IMR-90 (cell line): Measurements from ENCODE around the gene IER5. TPM values are rescaled to one million over a fixed set of nuclear protein-coding genes. Genes with fewer than 3 reads are reported as not detected.
A peak's percentile ranks its signal among the peaks of the same experiment; 100 is the strongest.

ENCODE experiments used
- ATAC-seq: fragments of 200-7000 bp; cut with Tn5 transposase; 2 replicates; pipeline ENCODE4 v1.9.1; 2020; ENCODE audit warnings: low read depth, mild to moderate bottlenecking, moderate library complexity
- BruUV-seq: library from RNA; stranded (reverse); fragments of 400-500 nt; replicated peaks from 2 replicates; lab custom pipeline; 2021; lab: Mats Ljungman, UMichigan
- CTCF ChIA-PET: fragments of 300-600 bp; formaldehyde crosslinking; extraction: SDS; loops from one replicate; lab custom pipeline; 2021; ENCODE audit warnings: antibody characterized with exemption; lab: Yijun Ruan, JAX
- POLR2A ChIA-PET: fragments of 300-600 bp; sonication (Branson Sonifier 250); formaldehyde crosslinking; loops from one replicate; lab custom pipeline; 2022; ENCODE audit warnings: antibody characterized with exemption; ENCODE audit not compliant: unreplicated experiment; lab: Charles Lee
- DNase-seq: peaks from one replicate; pipeline ENCODE4 v3.0.0; 2013
- H2AFZ ChIP-seq: replicated peaks from 2 replicates; pipeline ENCODE3; 2013; ENCODE audit warnings: low read length, mild to moderate bottlenecking; ENCODE audit not compliant: poor library complexity
- H2AK5ac ChIP-seq: 2 replicates; pipeline ENCODE4 v1.6.1; 2013; ENCODE audit warnings: low read depth, low read length, inconsistent platforms
- H2AK9ac ChIP-seq: replicated peaks from 2 replicates; pipeline ENCODE3; 2013; ENCODE audit warnings: mild to moderate bottlenecking, low read depth, low read length, moderate library complexity; ENCODE audit not compliant: poor library complexity
- H2BK120ac ChIP-seq: 2 replicates; pipeline ENCODE4 v1.6.1; 2013; ENCODE audit warnings: low read depth, low read length, inconsistent platforms
- H2BK15ac ChIP-seq: 3 replicates; pipeline ENCODE4 v1.6.1; 2013; ENCODE audit warnings: low read depth, low read length, inconsistent platforms
- H2BK20ac ChIP-seq: 2 replicates; pipeline ENCODE4 v1.6.1; 2013; ENCODE audit warnings: low read depth, mild to moderate bottlenecking, inconsistent platforms, low read length, moderate library complexity
- H2BK5ac ChIP-seq: 2 replicates; pipeline ENCODE4 v1.6.1; 2013; ENCODE audit warnings: mild to moderate bottlenecking, low read depth, low read length, inconsistent platforms; ENCODE audit not compliant: poor library complexity, severe bottlenecking
- H3K14ac ChIP-seq: replicated peaks from 2 replicates; pipeline ENCODE4 v1.6.1; 2013; ENCODE audit warnings: low read depth, low read length, inconsistent platforms
- H3K18ac ChIP-seq: 2 replicates; pipeline ENCODE4 v1.6.1; 2013; ENCODE audit warnings: low read depth, low read length, control low read depth
- H3K23ac ChIP-seq: 2 replicates; pipeline ENCODE4 v1.6.1; 2013; ENCODE audit warnings: low read depth, low read length, inconsistent platforms
- H3K27ac ChIP-seq: 2 replicates; pipeline ENCODE4 v1.5.1; 2013; ENCODE audit warnings: mild to moderate bottlenecking, control low read depth, low read length; ENCODE audit not compliant: insufficient read depth
- H3K27me3 ChIP-seq: 2 replicates; pipeline ENCODE4 v1.6.1; 2013; ENCODE audit warnings: low read length; ENCODE audit not compliant: control insufficient read depth, insufficient read depth
- H3K36me3 ChIP-seq: 2 replicates; pipeline ENCODE4 v1.6.1; 2013; ENCODE audit warnings: low read length, mixed read lengths; ENCODE audit not compliant: control insufficient read depth, insufficient read depth
- H3K4ac ChIP-seq: 2 replicates; pipeline ENCODE4 v1.6.1; 2013; ENCODE audit warnings: low read depth, low read length, inconsistent platforms
- H3K4me1 ChIP-seq: 2 replicates; pipeline ENCODE4 v1.6.1; 2013; ENCODE audit warnings: low read length, mixed read lengths; ENCODE audit not compliant: control insufficient read depth, insufficient read depth
- H3K4me2 ChIP-seq: 2 replicates; pipeline ENCODE4 v1.6.1; 2013; ENCODE audit warnings: low read depth, mild to moderate bottlenecking, control low read depth, low read length, moderate library complexity
- H3K4me3 ChIP-seq: 2 replicates; pipeline ENCODE4 v1.5.1; 2013; ENCODE audit warnings: low read depth, mild to moderate bottlenecking, control low read depth, low read length, moderate library complexity; ENCODE audit not compliant: insufficient read depth
- H3K56ac ChIP-seq: 2 replicates; pipeline ENCODE4 v1.6.1; 2013; ENCODE audit warnings: low read length, inconsistent platforms; ENCODE audit not compliant: insufficient read depth; ENCODE audit errors: extremely low read depth
- H3K79me1 ChIP-seq, 2 experiments: 2 replicates each; pipeline ENCODE4 v1.6.1; 2013; ENCODE audit warnings: low read length in 2 of 2, inconsistent platforms in 1 of 2, low read depth in 1 of 2
- H3K9ac ChIP-seq: 2 replicates; pipeline ENCODE4 v1.6.1; 2013; ENCODE audit warnings: low read depth, low read length, control low read depth
- H3K9me1 ChIP-seq: 2 replicates; pipeline ENCODE4 v1.6.1; 2013; ENCODE audit warnings: low read length, inconsistent platforms; ENCODE audit not compliant: insufficient read depth
- H3K9me3 ChIP-seq: 2 replicates; pipeline ENCODE4 v1.6.1; 2013; ENCODE audit warnings: low read length; ENCODE audit not compliant: control insufficient read depth, insufficient read depth
- H4K20me1 ChIP-seq: 2 replicates; pipeline ENCODE4 v1.6.1; 2013; ENCODE audit warnings: low read length, inconsistent platforms; ENCODE audit not compliant: insufficient read depth
- H4K5ac ChIP-seq: 2 replicates; pipeline ENCODE4 v1.6.1; 2013; ENCODE audit warnings: mild to moderate bottlenecking, low read depth, low read length, control low read depth
- H4K8ac ChIP-seq, 2 experiments: 2 replicates each; pipeline ENCODE4 v1.6.1; 2013; ENCODE audit warnings: low read depth in 2 of 2, low read length in 2 of 2, control low read depth in 1 of 2, inconsistent platforms in 1 of 2
- H4K91ac ChIP-seq: 2 replicates; pipeline ENCODE4 v1.6.1; 2013; ENCODE audit warnings: low read depth, low read length, inconsistent platforms; ENCODE audit not compliant: insufficient read depth
- BHLHE40 ChIP-seq: fragments of 150-350 bp; IDR thresholded peaks from 2 replicates; pipeline ENCODE4 v1.6.1; 2016; ENCODE audit warnings: mild to moderate bottlenecking, low read depth, low read length
- CEBPB ChIP-seq: IDR thresholded peaks from 2 replicates; pipeline ENCODE4 v1.6.1; 2012; ENCODE audit warnings: low read depth, low read length, improper control_type of control experiment
- CHD1 ChIP-seq: IDR thresholded peaks from 2 replicates; pipeline ENCODE4 v1.6.1; 2012; ENCODE audit warnings: low read depth, low read length, improper control_type of control experiment
- MXI1 ChIP-seq: IDR thresholded peaks from 2 replicates; pipeline ENCODE4 v1.6.1; 2012; ENCODE audit warnings: low read depth, mild to moderate bottlenecking, low read length, moderate library complexity, borderline replicate concordance
- POLR2A ChIP-seq: IDR thresholded peaks from 2 replicates; pipeline ENCODE4 v1.6.1; 2012; ENCODE audit warnings: mild to moderate bottlenecking, low read depth, low read length
- RAD21 ChIP-seq: IDR thresholded peaks from 2 replicates; pipeline ENCODE4 v1.6.1; 2012; ENCODE audit warnings: low read length, improper control_type of control experiment
- RFX5 ChIP-seq: IDR thresholded peaks from 2 replicates; pipeline ENCODE4 v1.8.0; 2012; ENCODE audit warnings: low read depth, mild to moderate bottlenecking, low read length, moderate library complexity
- SMC3 ChIP-seq: fragments of 150-350 bp; IDR thresholded peaks from 2 replicates; pipeline ENCODE4 v1.6.1; 2016; ENCODE audit warnings: low read depth, mild to moderate bottlenecking, antibody characterized with exemption, low read length, moderate library complexity
- WGBS, 2 experiments: methylation state at CpG; one replicate each; pipeline versions ENCODE4 v1.1.5 to v1.1.7; 2013; ENCODE audit warnings: missing lambda C conversion rate in 2 of 2; ENCODE audit not compliant: insufficient read length in 1 of 2; ENCODE audit errors: extremely low coverage in 2 of 2; 5-methylcytosine and 5-hydroxymethylcytosine counted together
- dilution Hi-C: fragments of 300-500 bp; cut with HindIII; formaldehyde crosslinking; loops from one replicate; pipeline ENCODE4 v1.14.3; 2018; ENCODE audit warnings: low sequenced_read_pairs; ENCODE audit not compliant: unreplicated experiment
- in situ Hi-C: fragments of 300-500 bp; cut with MboI; formaldehyde crosslinking; loops from 3 replicates; pipeline ENCODE4 v1.14.3; 2019; ENCODE audit warnings: low sequenced_read_pairs, inconsistent platforms, mixed read lengths
- intact Hi-C: fragments of 100-400 bp; cut with micrococcal nuclease; formaldehyde crosslinking; loops from 2 replicates; pipeline ENCODE4 v1.10.0; 2022
- polyA plus RNA-seq, 3 experiments: library from polyadenylated mRNA; depleted of rRNA; stranded (reverse); fragments of >200 nt; gene quantifications; 2 replicates each; pipeline ENCODE4 v1.2.3, GENCODE V29; 2012; ENCODE audit warnings: low replicate concordance in 1 of 3
- total RNA-seq: library from RNA; depleted of rRNA; stranded (reverse); fragments of >200 nt; gene quantifications from 2 replicates; pipeline ENCODE4 v1.2.3, GENCODE V29; 2012
- TF ChIP-seq, protein P1 (sequence below): fragments of 150-350 bp; IDR thresholded peaks from 2 replicates; pipeline ENCODE4 v1.6.1; 2017; ENCODE audit warnings: mild to moderate bottlenecking, antibody characterized with exemption, low read length, low read depth
- TF ChIP-seq, protein P2 (sequence below): conservative IDR thresholded peaks from 2 replicates; pipeline ENCODE4 v1.5.1; 2012; ENCODE audit warnings: mild to moderate bottlenecking, low read depth, low read length, improper control_type of control experiment

IER5 gene
- total and polyA plus RNA-seq, 2 of the 4 experiments (the other 2 are of a cell fraction): 15.8 to 27.1 TPM

DNA sequence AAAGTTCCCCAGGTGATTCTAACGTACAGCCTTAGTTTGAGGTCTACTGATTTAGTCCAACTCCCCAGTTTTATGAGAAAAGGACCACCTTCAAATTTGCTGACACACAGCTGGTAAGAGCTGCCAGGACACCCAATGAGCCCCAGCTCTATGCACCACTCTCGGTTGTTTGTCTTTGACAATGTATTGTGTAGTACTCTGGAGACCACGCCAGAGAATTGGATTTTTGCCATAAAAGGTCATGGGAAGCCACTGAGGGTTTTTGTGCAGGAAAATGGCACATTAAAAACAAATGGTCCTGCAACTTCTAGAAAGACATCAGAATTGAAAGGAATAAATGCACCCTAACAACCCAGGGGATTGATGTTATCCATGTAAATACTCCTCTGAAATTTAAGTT lies 7.1 kb upstream of the IER5 start:
- H2AK5ac ChIP-seq: no peak overlapping the region
- no peak overlapping the region for H2BK15ac ChIP-seq
- H2BK120ac ChIP-seq: peak overlapping the region; percentile 41
- POLR2A ChIA-PET: no interaction called here
- H3K79me1 ChIP-seq: peaks cover 0 to 13% of the 10 kb centered on the region in 2 experiments; a peak in 2 of 4 replicates
- no peak overlapping the region for H3K56ac ChIP-seq
- no peak overlapping the region for H2BK5ac ChIP-seq
- no peak overlapping the region; a peak in 1 of 4 replicates for H4K8ac ChIP-seq
- H4K5ac ChIP-seq: no peak overlapping the region
- no peak overlapping the region for H3K4me2 ChIP-seq
- dilution Hi-C loops: no loop called here
- H3K18ac ChIP-seq: no peak overlapping the region
- peaks cover 10% of the 10 kb centered on the region for H3K4me1 ChIP-seq
- in situ Hi-C loops: loop anchor here (10.0 kb wide), 1 partner anchor 567 kb away; no protein-coding TSS in a partner anchor
- intact Hi-C loops: no loop called here
- no peak overlapping the region for H3K27ac ChIP-seq
- no peaks in the 10 kb centered on the region for H4K20me1 ChIP-seq
- H2AFZ ChIP-seq: no peak overlapping the region
- no peak for ATAC-seq
- H3K4me3 ChIP-seq: no peak overlapping the region
- 60% methylated on average over 1 of the region's 3 CpGs; no CpG with 5 or more reads in 1 of the 2 experiments for WGBS, 2 experiments
- DNase-seq: no peak
- peak overlapping the region; percentile 68; the same call in 1 of the 2 replicates for H3K14ac ChIP-seq
- no peak overlapping the region for H3K4ac ChIP-seq
- no peaks in the 10 kb centered on the region for H3K27me3 ChIP-seq
- TF ChIP-seq CHD1 (no peak), RFX5 (no peak), RAD21 (no peak), MXI1 (no peak), BHLHE40 (no peak), POLR2A (no peak), CEBPB (no peak), SMC3 (no peak)
- TF ChIP-seq, protein P1, sequence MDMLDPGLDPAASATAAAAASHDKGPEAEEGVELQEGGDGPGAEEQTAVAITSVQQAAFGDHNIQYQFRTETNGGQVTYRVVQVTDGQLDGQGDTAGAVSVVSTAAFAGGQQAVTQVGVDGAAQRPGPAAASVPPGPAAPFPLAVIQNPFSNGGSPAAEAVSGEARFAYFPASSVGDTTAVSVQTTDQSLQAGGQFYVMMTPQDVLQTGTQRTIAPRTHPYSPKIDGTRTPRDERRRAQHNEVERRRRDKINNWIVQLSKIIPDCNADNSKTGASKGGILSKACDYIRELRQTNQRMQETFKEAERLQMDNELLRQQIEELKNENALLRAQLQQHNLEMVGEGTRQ: no peak
- TF ChIP-seq, protein P2, sequence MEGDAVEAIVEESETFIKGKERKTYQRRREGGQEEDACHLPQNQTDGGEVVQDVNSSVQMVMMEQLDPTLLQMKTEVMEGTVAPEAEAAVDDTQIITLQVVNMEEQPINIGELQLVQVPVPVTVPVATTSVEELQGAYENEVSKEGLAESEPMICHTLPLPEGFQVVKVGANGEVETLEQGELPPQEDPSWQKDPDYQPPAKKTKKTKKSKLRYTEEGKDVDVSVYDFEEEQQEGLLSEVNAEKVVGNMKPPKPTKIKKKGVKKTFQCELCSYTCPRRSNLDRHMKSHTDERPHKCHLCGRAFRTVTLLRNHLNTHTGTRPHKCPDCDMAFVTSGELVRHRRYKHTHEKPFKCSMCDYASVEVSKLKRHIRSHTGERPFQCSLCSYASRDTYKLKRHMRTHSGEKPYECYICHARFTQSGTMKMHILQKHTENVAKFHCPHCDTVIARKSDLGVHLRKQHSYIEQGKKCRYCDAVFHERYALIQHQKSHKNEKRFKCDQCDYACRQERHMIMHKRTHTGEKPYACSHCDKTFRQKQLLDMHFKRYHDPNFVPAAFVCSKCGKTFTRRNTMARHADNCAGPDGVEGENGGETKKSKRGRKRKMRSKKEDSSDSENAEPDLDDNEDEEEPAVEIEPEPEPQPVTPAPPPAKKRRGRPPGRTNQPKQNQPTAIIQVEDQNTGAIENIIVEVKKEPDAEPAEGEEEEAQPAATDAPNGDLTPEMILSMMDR: no peak
- no peak overlapping the region for H3K9ac ChIP-seq
- H3K9me3 ChIP-seq: no peaks in the 10 kb centered on the region
- H3K23ac ChIP-seq: no peak overlapping the region
- CTCF ChIA-PET: no interaction called here
- H2AK9ac ChIP-seq: no peak overlapping the region
- H3K9me1 ChIP-seq: peaks cover 17% of the 10 kb centered on the region
- H4K91ac ChIP-seq: no peak overlapping the region
- H3K36me3 ChIP-seq: no peaks in the 10 kb centered on the region
- peak overlapping the region; percentile 32 for H2BK20ac ChIP-seq
- no TSS peak for BruUV-seq
